ENCODE results near the gene ROCK1.
A peak's percentile ranks its signal among the peaks of the same experiment; 100 is the strongest.
"Not testable (repeated sequence)": the region's sequence is repeated elsewhere in the genome, so short reads cannot be mapped to it uniquely, and the experiment has no call there.

Gene ROCK1

DNA sequence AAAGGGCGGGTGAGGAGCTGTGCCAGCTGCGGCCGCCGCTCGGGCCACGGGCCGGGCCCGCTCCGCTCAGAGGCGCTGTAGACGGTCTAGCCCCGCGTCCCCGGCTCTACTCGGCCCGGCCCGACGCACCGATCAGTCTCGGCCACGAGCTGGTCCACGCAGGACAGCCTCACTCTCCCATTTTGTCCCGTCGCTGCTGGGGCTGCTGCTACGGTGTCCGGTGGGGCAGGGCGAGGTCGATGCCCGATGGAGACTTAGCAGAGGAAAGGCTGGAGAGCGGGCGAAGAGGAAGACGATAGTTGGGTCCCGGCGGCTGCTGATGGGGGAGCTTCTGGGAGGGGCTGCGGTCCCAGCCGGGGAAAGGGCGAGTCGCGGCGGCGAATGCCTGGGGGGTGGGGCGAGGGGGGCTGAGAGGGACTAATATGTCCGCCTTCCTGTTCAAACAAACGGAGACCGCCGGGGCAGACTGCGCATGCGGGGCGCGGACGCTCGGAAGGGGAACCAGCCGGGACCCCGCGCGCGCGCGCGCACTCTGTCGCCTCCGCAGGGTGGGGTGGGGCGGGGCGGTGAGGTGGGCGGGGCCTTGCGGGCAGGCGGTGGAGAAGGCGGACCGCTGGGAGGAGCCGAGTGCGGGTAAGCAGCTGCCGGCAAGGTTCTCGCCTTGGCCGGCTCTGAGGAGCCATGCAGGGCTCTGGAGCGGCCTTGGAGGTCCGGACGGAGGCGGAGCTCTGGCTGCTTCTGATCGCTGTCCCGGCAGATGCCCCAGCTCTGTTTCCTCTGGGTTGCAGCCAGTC is at the start of gene ROCK1:
Gene ROCK1, minus strand, starts transcription at position 468 of the 794 bp plus-strand sequence. CDS start 903 bp downstream, outside the sequence.
- DNase-seq: peak; percentile 100

DNA sequence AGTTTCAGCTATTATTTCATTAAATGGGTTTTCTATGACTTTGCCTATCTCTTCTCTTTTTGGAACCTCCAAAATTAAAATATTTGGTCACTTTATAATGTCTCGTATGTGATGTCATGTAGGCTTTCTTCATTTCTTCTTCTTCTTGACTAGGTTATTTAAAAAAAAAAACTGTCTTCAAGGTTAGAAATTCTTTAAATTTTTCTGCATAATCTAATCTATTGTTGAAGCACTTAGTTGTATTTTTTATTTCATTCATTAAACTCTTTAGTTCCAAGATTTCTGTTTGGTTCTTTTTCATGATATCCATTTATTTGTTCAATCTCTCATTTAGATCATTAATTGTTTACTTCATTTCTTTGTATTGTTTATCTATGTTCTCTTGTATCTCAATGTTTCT is 43.8 kb upstream of the ROCK1 start:
- no peak for DNase-seq

DNA sequence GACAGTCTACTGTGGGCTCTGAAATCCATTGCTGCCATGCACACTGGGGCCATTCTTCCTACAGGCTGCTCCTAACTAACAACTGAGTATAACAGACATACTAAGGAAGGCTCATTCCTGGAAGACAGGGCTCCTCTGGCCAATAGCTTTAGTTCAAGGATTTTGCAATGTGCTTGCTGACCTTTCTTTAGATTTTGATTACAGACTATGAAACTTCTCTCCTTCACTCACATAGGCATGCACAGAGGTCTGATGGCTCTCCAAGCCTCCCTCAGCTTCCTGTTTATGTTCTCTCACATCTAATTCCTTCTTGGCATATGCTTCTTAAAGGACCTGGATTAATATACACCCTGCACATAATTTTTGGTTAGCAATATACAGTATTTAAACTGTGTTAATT is 34.4 kb upstream of the ROCK1 start:
- DNase-seq: no peak

DNA sequence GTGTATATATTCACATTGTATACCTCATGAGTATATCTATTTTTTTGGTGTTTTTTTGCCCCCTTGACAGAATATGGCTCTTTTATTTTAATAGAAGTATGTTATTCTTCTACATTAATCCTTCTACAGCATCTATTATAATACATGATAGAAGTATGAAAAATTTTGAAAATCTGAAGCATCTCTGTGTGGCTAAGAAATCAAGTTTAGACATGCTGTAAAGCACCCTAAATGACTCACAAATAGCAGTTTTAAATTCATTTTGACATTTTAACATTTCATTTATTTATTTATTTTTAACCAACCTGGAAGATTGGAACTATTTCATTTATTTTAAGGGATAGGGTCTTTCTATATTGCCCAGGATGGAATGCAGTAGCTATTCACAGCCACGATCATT is 33.8 kb upstream of the ROCK1 start:
- no peak for DNase-seq

DNA sequence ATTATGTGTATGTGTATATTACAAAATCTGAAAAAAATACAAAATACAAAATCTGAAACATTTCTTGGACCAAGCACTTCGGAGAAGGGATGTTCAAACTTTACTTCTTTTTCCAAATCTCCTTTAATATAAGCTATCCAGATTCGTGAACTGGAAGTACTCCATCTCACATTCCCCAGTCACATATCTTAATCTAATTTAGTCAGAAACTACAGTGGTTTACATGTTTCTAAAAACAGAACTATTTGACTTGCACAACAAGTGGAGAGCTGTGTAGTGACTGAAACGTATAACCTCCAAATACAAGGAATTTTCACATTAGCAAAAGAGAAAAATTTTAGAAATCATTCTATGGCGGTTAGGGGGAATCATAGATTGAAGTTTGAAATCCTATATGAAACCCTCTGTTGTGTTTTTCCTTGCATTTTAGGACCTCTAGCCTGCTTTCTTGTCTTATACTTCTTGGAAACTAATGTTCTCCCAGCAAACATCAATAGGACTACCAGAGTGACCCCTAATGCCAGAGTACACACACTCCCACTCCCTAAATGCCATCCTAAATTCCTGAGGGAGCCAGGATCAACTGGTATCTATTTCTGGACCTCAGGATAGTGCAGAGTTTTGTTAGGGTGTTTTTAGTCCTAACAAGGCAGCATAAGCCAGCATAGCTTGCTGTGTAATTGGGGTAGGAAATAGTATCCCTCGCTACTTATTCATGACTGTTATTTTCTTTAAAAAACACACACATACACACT is 30.2 kb upstream of the ROCK1 start:
- no peak for DNase-seq

DNA sequence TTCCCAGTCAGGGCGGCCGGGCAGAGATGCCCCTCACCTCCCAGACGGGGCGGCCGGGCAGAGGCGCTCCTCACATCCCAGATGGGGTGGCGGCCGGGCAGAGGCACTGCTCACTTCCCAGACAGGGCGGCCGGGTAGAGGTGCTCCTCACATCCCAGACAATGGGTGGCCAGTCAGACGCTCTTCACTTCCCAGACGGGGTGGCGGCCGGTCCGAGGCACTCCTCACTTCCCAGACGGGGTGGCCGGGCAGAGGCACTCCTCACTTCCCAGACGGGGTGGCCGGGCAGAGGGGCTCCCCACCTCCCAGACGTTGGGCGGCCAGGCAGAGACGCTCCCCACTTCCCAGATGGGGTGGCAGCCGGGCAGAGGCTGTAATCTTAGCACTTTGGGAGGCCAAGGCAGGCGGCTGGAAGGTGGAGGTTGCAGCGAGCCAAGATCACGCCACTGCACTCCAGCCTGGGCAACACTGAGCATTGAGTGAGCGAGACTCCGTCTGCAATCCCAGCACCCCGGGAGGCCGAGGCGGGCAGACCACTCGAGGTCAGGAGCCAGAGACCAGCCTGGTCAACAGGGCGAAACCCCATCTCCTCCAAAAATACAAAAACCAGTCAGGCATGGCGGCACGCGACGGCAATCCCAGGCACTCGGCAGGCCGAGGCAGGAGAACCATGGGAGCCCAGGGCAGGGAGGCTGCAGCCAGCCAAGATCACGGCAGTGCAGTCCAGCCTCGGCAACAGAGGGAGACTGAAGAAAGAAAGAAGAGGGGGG is 26.3 kb upstream of the ROCK1 start:
- not testable (repeated sequence) for DNase-seq

DNA sequence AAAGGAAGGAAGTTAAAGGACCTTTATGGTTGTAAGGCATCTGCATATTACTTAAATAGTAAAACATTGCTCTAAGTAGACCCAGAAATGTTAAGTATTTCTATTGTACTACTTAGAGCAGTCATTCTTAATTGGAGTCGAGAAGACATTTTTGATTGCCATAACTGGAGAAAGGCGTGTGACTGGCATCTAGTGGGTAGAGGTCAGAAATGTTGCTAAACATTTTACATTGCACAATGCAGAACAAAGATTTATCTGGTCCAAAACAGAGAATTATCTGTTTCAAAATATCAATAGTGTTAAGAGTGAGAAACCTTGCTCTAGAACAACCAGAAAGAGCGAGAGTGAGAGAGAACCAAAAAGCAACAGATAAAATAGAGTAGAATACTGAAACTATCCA is 23.3 kb upstream of the ROCK1 start:
- no peak for DNase-seq

DNA sequence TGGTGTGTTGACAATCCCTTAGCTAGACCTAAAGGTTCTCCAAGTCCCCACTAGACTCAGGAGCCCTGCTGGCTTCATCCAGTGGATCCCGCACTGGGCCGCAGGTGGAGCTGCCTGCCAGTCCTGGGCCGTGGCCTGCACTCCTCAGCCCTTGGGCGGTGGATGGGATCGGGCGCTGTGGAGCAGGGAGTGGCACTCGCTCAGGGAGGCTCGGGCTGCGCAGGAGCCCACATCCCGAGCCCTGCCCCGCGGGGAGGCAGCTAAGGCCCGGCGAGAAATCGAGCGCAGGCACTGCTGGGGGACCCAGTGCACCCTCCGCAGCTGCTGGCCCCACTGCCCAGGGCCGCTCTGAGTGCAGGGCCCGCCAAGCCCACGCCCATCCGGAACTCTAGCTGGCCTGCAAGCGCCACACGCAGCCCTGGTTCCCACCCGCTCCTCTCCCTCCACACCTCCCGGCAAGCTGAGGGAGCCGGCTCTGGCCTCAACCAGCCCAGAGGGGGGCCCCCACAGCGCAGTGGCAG is 20.8 kb upstream of the ROCK1 start:
- no peak for DNase-seq

DNA sequence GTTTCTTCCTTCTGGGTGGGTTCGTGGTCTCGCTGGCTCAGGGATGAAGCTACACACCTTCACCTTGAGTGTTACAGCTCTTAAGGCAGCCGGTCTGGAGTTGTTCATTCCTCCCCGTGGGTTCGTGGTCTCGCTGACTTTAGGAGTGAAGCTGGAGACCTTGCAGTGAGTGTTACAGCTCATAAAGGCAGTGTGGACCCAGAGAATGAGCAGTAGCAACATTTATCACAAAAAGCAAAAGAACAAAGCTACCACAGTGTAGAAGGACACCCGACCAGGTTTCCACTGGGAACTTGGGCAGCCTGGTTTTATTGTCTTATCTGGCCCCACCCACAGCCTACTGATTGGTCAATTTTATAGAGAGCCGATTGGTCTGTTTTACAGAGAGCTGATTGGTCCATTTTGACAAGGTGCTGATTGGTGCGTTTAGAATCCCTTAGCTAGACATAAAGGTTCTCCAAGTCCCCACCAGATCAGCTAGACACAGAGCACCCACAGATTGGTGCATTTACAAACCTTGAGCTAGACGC is 20.1 kb upstream of the ROCK1 start:
- DNase-seq: no peak

DNA sequence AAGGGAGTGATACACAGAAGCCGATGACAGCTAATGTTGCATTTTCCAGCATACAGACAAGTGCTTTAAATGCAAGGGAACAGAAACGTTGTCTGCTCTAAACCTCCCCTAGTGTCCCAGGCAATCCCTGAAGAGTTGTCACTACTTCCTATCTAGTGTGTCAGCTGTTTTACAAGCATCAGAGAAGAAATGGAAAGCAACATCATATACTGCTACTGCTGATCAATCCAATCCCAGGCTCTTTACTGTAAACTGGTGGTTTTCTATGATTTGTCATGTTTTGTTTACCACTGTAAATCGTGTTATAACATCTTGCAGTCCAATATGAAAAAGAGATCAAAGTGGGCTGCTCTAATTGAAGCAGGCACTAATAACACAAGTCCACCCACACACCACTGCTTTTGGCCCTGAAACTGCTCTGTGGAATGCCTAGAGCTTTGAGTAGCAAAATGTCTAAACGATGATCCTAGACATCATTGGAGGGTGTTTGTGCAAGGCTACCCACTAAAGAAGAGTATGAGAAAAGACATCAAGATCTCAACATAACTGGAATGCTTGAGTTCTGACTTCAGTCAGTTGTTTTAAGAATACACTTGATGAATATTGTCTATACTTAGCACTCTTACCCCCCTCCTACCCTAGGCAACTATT is 18.1 kb upstream of the ROCK1 start:
- no peak for DNase-seq

DNA sequence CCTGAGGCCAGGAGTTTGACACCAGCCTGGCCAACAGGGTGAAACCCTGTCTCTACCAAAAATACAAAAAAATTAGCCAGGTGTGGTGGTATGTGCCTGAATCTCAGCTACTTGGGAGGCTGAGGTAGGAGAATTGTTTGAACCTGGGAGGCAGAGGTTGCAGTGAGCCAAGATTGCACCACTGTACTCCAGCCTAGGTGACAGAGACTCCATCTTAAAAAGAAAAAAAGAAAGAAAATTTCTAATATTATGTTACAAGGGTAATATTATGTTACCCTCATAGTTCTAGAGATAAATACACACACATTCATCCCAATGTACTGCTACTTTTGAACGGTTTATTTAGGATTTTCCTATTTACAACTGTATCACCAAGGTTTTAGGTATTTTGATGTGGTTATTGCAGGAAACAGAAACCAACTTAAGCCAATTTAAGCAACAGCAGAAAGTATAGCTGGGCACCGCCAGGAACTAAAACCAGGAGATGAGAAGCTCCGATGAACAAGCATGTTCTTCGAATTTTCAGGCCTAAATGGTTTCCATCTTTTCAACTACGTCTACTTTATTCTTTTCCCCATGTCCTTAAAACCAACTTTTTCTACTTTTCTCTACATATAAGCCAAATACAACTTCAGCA is 11.8 kb upstream of the ROCK1 start:
- no peak for DNase-seq

DNA sequence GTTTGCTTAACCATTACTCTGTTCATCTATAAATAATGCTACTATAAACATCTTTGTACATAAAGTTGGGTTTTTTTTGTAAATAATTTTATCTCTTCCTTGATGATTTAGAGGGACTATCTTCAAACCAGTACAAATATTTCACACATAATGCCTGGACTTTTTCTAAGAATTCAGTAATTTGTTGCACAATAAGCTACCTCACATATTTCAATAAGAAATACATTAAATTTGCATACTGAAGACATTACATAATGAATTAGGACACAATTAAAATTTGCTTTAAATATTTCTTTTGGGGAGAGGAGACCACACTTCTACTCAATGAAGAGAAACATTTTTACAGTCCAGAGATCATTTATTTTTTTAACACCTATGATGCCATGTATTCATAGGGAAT is 7.2 kb upstream of the ROCK1 start:
- no peak for DNase-seq

DNA sequence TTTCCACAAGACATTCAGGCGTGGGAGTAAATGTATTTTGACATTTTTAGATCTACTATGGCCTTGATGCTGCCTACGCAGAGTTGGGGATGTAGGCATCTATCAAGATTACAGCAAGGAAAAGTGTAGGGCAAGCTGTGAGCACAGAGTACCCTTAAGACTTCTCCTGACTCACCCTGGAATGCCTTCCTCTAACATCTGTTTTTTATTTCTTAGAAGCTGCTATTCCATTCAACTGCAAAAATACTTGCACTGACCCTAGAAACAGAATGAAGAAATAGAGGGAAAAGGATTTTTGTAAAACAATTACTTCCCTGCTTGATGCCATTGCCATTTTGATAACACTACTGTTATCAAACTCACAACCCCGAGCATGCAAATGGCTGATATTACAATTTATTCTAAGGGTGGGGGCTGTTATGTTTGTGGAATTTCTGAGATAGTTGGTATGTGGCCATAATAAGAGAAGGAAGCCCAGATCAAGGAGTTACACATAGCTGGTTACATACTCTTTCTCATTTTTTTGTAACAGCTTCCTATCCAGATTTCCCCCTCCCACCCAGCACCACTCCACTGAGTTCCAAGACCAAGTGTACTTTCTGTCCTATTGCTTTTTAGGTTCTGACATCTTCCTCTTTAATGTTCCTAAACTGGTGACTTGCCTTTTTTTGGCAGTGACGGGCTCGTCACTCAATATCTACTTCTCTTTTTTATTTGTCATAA is 6.0 kb upstream of the ROCK1 start:
- no peak for DNase-seq

DNA sequence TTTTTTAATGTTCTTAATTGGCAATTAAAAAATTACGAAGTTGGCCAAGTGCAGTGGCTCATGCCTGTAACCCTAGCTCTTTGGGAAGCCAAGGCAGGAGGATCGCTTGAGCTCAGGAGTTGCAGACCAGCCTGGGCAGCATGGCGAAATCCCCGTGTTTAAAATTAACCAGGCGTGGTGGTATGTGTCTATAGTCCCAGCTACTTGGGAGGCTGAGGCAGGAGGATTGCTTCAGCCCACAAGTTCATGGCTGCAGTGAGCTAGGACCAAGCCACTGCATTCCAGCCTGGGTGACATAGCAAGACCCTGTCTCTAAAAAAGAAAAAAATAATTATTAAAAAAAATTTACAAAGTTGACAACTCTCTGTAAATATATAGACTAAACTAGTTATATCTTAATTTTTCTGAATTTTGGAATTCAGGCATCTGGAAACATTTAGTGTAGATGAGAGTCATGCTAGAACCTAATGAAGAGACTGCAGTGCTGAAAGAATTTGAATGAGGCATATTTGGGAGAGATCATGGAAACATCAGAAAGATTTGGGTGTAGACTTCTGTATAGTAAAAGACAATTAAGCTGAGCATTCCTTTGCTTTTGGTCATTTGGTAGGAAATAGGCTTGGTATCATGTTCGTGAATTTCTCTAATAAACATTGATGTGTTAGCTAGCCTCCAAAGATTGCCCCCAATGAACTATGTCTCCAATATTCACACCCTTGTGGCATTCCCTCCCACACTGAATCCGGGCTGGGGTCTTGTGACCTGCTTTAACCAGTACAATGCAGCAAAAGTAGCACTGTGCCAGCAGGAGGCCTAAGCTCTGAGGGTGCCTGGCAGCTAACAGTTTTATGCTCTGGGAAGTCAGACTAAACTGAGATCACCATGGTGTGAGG is 4.2 kb upstream of the ROCK1 start:
- no peak for DNase-seq

DNA sequence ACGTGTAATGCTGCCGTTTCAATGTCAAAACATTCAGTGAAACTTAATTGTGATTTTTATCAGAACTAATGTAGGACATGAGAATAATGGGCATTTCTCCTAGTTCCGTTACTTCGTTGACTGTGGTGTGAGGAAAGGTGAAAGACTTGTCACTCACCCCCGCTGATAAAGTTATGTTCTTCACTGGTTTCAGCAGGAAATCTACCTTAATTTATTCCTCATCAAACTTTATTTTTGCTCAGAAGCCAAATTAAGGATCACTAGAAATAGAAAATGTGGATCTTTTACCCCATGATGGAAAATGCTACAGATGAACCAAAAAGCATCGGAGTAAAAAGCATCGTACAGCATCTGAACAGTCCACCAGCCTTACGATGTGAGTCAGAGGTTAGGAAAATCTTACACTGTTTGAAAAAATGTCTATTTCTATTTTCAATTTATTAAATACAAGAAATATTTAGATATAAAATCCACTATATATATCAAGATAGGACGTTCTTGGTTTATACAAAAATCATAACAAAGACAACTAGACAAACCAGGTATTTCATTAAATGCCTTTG is 1.0 kb upstream of the ROCK1 start:
- DNase-seq: no peak

DNA sequence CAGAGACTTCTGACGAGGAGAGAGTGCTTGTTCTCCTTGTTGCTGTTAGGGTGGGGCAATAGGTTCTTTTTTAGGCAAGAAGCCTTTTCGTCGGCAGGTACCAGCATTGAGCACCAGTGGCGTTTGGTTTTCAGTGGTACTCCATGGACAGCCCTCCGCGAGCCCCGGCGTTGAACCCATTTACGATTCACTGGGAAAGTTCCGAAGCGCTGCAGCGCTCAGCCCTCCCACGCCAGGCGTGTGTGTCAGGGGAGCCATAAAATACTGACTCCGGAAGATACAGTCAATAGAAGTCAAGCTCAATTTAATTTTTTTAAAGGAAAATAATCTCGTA is 494 bp upstream of the ROCK1 start:
- DNase-seq: no peak

DNA sequence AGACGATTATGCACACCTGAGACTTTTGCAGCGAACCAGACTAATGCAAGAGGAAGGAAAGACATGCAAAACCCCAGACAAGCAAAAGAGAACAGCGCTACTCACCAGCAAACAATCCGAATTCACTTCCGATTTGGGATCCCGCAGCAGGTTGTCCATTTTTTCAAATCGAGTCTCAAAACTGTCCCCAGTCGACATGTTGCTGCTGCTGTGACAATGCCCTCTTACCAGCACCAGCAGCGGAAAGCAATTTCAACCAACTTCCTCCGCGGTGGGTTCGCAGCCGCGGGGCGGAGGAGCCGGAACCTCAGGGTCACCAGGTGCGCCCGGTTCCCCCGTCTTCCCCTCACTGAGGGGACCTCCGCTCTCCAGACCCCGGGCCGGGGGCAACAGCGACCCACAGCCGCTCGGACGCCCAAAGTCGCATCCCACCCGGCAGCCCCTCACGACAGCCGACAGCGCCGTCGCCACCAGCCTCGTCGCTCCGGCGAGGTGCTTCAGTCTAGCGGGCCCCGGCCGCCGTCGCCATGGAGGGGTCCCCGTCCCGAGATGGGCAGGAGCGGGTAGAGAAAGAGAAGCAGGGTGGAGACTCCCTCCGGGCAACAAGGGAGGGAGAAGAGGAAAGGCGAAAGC is 784 bp downstream of the ROCK1 start:
- DNase-seq: no peak

DNA sequence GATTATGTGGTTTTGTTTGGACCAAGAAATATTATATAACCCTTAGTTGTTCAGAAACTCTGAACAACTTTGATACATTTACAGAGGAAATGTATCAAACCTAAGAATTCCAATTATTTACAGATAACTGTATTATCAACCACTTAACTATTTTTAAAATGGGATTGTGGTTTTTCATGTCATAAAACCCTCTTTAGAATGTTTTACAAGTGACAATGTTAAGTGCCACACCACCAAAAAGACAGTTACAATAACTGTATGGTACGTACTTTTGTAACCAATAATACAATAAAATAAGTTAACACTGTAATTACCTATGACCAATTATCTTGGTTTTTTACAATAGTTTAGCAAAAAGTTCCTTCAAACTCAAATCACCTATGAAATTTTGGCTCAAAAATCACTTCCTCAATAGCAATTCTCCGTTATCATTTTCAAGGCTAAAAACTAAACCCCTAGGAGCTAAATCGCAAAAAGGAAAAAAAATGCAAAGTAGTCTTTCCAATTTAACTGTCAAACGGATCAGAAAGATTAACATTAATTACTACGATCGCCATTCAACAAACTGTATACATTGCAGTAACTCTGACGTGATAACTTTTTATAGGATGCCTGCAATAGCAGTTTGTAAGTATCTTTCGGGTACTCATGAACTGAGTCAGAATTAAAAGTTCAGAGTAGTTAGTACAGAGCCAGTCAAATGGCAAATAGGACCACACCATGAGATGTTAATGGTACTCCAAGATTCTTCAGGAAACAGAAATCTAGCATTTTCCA is 1.5 kb downstream of the ROCK1 start:
- no peak for DNase-seq

DNA sequence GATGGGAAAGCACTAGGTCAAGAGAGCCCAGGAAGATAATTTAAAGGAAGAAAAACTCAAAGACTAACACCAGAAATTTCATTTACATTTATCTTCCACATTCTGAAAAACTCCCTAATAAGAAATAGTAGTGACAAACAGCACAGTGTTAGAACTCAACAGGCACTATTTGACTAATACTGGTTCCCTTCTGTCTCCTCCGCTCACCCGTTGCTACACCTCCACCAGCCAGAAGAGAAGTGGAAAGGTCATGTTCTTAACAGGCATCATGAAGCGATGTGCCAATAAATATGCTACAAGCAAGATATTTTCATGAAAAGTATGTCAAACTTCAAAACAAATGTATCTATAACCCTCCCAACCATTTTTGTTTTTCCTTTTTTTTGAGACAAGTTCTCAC is 5.7 kb downstream of the ROCK1 start:
- no peak for DNase-seq
